ENCODE results near the gene MBTPS1.

MBTPS1 gene

DNA sequence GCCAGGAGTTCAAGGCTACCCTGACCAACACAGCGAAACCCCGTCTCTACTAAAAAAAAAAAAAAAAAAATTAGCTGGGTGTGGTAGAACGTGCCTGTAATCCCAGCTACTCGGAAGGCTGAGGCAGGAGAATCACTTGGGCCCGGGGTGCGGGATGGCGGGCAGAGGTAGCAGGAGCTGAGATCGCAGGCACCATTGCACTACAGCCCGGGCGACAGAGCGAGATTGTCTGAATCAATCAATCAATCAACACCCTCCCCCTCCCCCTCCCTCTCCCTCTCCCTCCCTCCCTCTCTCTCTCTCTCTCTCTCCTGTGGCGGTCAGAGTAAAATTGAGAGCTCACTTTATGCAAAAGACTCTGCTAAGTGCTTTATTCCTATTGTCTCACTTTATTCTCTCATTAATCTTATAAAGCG lies 27.1 kb upstream of the MBTPS1 start:
- Mint-ChIP-seq H3K36me3 (ENCODE audit: insufficient read depth) (peaks cover 16% of the 10 kb centered on the region), H3K4me3 (peak overlapping the region; percentile 98), H3K9me3 (no peaks in the 10 kb centered on the region), H3K27me3 (peaks cover 0 to 6% of the 10 kb centered on the region in 2 donors), H3K27ac (peak overlapping the region; percentile 88 to 97), H3K4me1 (ENCODE audit: low read depth in 2 of 2) (peaks cover 16 to 23% of the 10 kb centered on the region in 2 donors)
- no peak for ATAC-seq (replicated peaks)
- no peak for DNase-seq

DNA sequence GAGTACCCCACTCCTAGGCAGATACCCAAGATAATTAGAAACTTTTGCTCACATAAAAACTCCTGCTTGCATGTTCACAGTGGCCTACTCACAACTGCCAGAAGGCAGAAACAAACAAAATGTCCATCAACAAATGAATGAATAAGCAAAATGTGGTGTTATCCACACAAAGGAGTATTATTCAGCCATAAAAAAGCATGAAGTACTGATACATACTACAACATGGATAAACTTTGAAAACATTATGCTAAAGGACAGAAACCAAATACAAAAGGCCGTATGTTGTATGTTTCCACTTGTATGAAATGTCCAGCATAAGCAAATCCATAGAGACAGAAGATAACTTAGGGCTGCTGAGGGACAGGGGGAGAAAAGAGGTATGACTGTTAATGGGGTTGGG lies 26.3 kb upstream of the MBTPS1 start:
- Mint-ChIP-seq H3K27ac (no peak overlapping the region), H3K4me3 (peak overlapping the region in 1 of 2 donors; percentile 98), H3K36me3 (ENCODE audit: insufficient read depth) (peaks cover 16% of the 10 kb centered on the region), H3K4me1 (ENCODE audit: low read depth in 2 of 2) (peaks cover 16 to 24% of the 10 kb centered on the region in 2 donors), H3K27me3 (no peaks in the 10 kb centered on the region), H3K9me3 (no peaks in the 10 kb centered on the region)
- no peak for ATAC-seq (replicated peaks)
- DNase-seq = no peak

DNA sequence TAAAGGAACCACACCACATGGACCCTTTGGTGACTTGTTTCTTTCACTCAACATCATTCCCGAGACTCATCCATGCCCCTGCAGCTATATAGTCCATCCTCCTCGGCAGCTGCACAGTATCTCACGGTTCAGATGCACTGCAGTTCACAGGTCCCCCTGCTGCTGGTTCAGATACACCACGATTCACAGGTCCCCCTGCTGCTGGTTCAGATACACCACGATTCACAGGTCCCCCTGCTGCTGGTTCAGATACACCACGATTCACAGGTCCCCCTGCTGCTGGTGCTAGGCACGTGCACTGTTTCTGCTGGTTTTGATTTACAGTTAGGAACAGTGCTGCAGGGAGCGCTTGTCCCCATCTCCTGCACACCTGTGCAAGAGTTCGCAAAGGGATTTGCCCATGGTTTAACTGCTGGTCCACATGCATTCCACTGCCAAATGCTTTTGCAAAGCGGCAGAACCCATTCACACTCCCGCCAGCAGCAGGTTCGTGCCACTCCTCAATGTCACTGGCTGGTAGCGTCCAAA lies 24.5 kb upstream of the MBTPS1 start:
- Mint-ChIP-seq H3K27ac (no peak overlapping the region), H3K4me3 (no peak overlapping the region), H3K27me3 (no peaks in the 10 kb centered on the region), H3K9me3 (no peaks in the 10 kb centered on the region), H3K36me3 (ENCODE audit: insufficient read depth) (peaks cover 16% of the 10 kb centered on the region), H3K4me1 (ENCODE audit: low read depth in 2 of 2) (peaks cover 16 to 33% of the 10 kb centered on the region in 2 donors)
- ATAC-seq (replicated peaks) (no peak), DNase-seq (no peak)

DNA sequence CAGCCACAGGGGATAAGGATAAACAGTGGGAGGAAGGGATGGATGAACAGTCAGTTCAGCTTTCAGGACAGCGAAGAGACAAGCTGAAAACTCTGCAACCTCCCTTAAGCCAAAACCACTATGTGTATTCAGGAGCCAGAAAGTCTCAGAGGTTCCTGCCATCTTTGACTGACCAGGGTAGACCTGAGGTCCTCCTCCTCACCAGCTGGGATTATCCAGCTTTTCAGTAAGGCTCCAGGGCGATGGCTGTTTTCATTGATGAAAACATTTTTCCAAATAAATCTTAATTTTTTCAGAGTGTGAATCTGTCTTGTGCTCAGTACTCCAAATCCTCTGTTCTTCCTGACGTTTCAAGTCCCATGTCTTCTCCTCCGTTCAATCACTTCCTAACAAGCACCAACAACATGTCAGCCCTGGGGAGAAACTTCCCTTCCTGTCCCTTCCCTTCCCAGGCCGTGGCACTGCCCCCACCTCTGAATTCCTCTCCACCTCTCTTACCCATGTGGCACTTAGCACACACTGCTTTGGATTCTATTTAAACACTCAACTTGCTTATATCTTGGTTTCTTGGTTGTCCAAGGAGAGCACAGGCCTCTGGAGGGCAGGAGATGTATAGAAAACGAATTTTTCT lies 23.0 kb upstream of the MBTPS1 start:
- Mint-ChIP-seq H3K4me1 (ENCODE audit: low read depth in 2 of 2) (peaks cover 16 to 35% of the 10 kb centered on the region in 2 donors), H3K9me3 (no peaks in the 10 kb centered on the region), H3K27ac (no peak overlapping the region), H3K36me3 (ENCODE audit: insufficient read depth) (peaks cover 12% of the 10 kb centered on the region), H3K4me3 (no peak overlapping the region), H3K27me3 (no peaks in the 10 kb centered on the region)
- DNase-seq (no peak), ATAC-seq (replicated peaks) (no peak)

DNA sequence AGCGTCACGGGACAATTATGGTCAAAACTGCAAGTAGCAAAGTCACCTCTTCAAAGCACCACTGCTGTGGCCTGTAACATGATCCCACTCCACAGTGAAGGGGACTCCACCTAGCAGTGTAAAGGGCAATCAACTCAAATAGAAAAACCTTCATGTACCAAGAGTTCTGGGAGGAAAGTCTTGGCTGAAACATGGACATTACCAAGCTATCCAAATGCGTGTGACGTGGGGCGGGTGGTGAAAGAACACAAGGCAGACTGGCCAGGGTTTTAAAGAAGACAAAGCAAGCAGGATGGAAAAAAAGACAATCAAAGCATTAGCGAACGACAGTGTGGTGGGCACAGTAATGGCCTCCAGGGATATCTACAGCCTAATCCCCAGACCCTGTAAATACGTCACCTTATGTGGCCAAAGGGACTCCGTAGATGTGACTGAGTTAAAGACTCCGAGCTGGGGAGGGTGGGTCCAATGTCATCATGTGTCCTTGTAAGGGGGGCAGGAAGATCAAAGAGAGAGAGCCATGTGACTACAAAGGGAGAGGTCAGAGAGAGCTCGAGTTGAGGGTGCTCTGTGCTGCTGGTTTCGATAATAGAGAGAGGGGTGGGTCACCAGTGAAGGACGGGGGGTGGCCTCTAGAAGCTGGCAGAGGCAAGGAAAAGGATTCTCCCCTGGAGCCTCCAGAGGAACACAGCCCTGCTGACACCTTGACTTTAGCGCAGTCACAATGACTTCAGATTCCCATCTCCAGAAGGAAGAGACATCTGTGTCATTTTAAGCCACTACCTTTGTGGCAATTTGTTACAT lies 22.3 kb upstream of the MBTPS1 start:
- ATAC-seq (replicated peaks) (no peak), DNase-seq (no peak)
- H3K36me3 Mint-ChIP-seq (ENCODE audit: insufficient read depth) = peaks cover 6% of the 10 kb centered on the region
- H3K4me1 Mint-ChIP-seq (ENCODE audit: low read depth in 2 of 2) = peaks cover 10 to 30% of the 10 kb centered on the region in 2 donors
- H3K27me3 Mint-ChIP-seq = no peaks in the 10 kb centered on the region
- no peak overlapping the region for H3K4me3 Mint-ChIP-seq
- peak overlapping the region in 1 of 2 donors; percentile 52 for H3K27ac Mint-ChIP-seq
- no peaks in the 10 kb centered on the region for H3K9me3 Mint-ChIP-seq

DNA sequence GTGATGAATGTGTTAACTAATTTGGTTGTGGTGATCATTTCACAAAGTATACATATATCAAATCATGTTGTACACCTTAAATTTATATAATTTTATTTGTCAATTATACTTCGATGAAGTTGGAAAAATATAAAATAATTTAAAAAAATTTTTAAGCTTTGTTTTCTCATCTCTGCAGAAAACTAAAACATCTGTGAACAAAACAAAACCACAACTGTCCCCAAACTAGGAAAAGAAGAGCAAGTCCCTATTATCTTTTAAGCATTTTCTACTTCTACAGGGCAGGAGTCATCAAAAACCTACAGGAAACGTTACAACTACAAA lies 21.7 kb upstream of the MBTPS1 start:
- Mint-ChIP-seq H3K27me3 (no peaks in the 10 kb centered on the region), H3K27ac (peak overlapping the region in 1 of 2 donors; percentile 52), H3K4me3 (no peak overlapping the region), H3K9me3 (no peaks in the 10 kb centered on the region), H3K4me1 (ENCODE audit: low read depth in 2 of 2) (peaks cover 6 to 29% of the 10 kb centered on the region in 2 donors), H3K36me3 (ENCODE audit: insufficient read depth) (peaks cover 6% of the 10 kb centered on the region)
- no peak for DNase-seq
- no peak for ATAC-seq (replicated peaks)

DNA sequence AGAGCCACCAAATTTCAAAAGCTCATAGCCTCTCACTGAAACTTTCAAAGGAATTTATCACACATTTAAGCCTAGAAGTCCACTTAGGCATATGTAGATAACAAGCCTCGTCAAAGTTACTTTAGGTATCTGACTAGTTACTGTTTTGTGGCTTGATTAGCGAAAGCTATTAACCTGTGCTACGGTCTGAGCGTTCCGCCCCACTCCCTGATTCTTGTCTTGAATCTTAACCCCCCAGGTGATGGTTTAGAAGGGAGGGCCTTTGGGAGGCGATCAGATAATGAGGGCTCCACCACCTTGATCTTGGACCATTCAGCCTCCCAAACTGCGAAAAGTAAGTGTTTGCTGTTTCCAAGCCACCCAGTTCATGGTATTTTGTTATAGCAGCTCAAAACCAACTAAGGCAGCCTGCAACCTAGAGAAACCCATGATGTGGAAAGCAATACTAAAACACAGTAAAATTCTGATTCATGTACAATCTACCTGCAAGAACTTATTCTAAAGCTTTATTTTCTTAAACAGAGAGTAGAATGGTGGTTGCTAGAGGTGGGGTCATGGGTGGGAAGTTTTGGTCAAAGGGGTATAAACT lies 21.1 kb upstream of the MBTPS1 start:
- Mint-ChIP-seq H3K27ac (no peak overlapping the region), H3K36me3 (ENCODE audit: insufficient read depth) (peaks cover 6% of the 10 kb centered on the region), H3K4me3 (no peak overlapping the region), H3K27me3 (no peaks in the 10 kb centered on the region), H3K9me3 (no peaks in the 10 kb centered on the region), H3K4me1 (ENCODE audit: low read depth in 2 of 2) (peaks cover under 1 to 27% of the 10 kb centered on the region in 2 donors)
- ATAC-seq (replicated peaks) = no peak
- DNase-seq = no peak

DNA sequence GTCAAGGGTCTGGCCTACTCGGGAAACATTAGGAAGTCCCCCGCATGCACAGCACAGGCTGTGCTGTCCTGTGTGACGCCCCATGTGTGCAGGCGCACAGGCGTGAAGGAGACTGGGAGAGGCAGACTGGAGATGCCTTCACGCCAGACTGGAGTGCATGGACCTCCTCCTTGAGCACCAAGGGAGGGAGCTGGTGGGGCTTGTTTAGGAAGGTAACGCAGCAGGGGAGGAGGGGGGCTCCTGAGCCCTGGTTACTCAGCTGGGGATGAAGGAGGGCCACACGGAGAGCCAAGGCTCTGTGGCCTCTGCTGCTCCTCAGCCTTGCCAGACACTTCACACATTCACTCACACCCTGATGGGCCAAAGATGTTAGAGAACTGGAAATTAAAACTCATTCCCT lies 20.5 kb upstream of the MBTPS1 start:
- no peak overlapping the region for H3K27ac Mint-ChIP-seq
- no peaks in the 10 kb centered on the region for H3K9me3 Mint-ChIP-seq
- DNase-seq (no peak), ATAC-seq (replicated peaks) (no peak)
- peaks cover 0 to 27% of the 10 kb centered on the region in 2 donors for H3K4me1 Mint-ChIP-seq (ENCODE audit: low read depth in 2 of 2)
- H3K27me3 Mint-ChIP-seq = no peaks in the 10 kb centered on the region
- H3K36me3 Mint-ChIP-seq (ENCODE audit: insufficient read depth) = peaks cover 6% of the 10 kb centered on the region
- no peak overlapping the region for H3K4me3 Mint-ChIP-seq

DNA sequence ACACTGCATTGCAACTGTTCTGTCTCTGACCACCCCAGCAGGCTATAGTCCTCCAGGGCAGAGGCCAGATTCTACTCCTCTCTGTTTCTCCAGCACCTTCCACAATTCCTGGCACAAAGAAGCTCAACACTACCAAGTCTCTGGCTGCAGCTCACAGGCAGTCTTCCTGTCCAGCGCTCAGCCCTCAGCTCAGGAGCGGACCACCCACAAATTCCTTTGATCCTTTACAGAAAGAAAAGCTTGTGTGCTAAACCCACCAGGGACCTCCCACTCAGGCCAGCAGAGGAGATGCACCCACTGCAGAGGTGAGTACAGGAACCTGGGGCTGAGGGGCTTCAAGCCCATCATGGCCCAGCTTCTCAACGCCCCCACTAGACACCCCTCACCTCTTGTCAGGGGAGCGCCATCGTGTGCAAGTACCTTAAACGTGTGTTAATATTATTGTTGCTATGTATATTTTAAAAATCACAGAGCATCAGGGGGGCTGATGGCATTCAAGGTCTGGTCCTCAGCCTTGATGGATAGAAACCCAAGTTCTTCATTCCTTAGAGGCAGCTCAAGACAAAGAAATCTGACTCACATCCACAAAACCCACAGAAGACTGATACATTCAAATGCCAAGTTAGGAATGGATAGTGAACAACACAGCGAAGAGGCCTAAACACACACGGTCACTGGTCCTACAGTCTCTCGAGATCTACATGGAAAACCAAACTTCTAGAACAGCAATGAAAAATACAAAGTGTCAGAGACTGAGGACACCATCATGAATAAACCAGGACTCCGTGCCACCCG lies 19.8 kb upstream of the MBTPS1 start:
- no peak overlapping the region for H3K4me3 Mint-ChIP-seq

DNA sequence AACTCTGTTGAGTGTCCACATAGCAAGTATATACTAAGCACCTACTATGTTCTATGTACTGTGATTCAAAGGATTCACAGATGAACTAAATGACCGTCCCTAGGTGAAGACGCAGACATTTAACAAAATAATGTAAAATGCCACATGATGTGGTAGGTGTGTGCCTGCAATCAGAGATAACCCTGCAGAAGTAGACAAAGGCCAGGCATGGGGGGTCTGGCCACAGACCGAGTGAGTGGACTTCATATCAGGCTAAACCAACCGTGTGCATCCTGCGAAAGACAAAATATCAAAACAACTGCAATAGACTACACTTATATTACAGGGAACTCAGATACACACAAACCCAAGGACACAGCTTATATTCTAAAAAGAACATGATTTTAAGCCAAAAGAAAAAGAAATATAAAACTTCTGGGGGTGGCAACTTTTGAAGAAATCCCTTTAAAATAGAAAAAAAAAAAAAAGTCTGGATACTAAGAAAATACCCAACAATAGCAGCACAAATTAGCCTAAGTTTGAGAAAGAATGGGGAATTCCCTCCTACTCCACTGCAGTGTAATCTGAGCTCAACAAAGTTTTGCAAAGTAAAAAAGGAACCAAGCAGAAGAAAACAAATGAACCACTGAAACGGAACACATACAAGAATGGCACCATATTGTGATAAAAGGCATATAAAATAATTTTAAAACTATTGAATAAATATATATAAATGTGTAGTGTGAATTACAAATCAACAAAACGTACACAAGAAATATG lies 16.0 kb upstream of the MBTPS1 start:
- H3K27ac Mint-ChIP-seq = no peak overlapping the region
- ATAC-seq (replicated peaks) = no peak
- H3K4me1 Mint-ChIP-seq (ENCODE audit: low read depth in 2 of 2) = peaks cover 0 to 13% of the 10 kb centered on the region in 2 donors
- H3K4me3 Mint-ChIP-seq = no peak overlapping the region
- peaks cover 8% of the 10 kb centered on the region for H3K36me3 Mint-ChIP-seq (ENCODE audit: insufficient read depth)
- no peak for DNase-seq
- H3K9me3 Mint-ChIP-seq = no peaks in the 10 kb centered on the region
- no peaks in the 10 kb centered on the region for H3K27me3 Mint-ChIP-seq

More for the DNA sequence above, 19.8 kb upstream of the MBTPS1 start:
- H3K36me3 Mint-ChIP-seq (ENCODE audit: insufficient read depth) = peaks cover 6% of the 10 kb centered on the region
- DNase-seq (no peak), ATAC-seq (replicated peaks) (no peak)
- H3K4me1 Mint-ChIP-seq (ENCODE audit: low read depth in 2 of 2) = peaks cover 0 to 24% of the 10 kb centered on the region in 2 donors
- H3K27ac Mint-ChIP-seq = peak overlapping the region in 1 of 2 donors; percentile 82
- H3K27me3 Mint-ChIP-seq = no peaks in the 10 kb centered on the region
- H3K9me3 Mint-ChIP-seq = no peaks in the 10 kb centered on the region

DNA sequence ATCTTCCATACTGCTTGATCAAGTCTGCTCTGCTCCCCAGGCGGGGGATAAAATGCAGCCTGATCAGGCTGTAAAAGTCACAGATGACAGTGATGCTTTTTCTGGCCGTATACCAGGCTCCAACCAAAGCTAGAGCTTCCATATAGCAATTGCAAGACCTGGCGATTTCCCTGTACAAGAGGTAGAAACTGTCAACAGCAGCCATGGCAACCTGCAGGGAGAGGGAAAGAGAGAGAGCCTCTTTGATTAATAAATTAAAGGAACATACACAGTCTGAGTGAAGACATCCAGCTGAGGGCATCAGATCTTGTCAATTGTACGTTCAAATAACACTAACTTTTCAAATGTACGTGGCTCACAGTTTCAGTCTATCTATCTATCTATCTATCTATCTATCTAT lies 14.4 kb upstream of the MBTPS1 start:
- ATAC-seq (replicated peaks) = no peak
- Mint-ChIP-seq H3K4me3 (no peak overlapping the region), H3K36me3 (ENCODE audit: insufficient read depth) (peaks cover 11% of the 10 kb centered on the region), H3K9me3 (no peaks in the 10 kb centered on the region), H3K27ac (no peak overlapping the region), H3K4me1 (ENCODE audit: low read depth in 2 of 2) (peaks cover 0 to 3% of the 10 kb centered on the region in 2 donors), H3K27me3 (no peaks in the 10 kb centered on the region)
- no peak for DNase-seq

DNA sequence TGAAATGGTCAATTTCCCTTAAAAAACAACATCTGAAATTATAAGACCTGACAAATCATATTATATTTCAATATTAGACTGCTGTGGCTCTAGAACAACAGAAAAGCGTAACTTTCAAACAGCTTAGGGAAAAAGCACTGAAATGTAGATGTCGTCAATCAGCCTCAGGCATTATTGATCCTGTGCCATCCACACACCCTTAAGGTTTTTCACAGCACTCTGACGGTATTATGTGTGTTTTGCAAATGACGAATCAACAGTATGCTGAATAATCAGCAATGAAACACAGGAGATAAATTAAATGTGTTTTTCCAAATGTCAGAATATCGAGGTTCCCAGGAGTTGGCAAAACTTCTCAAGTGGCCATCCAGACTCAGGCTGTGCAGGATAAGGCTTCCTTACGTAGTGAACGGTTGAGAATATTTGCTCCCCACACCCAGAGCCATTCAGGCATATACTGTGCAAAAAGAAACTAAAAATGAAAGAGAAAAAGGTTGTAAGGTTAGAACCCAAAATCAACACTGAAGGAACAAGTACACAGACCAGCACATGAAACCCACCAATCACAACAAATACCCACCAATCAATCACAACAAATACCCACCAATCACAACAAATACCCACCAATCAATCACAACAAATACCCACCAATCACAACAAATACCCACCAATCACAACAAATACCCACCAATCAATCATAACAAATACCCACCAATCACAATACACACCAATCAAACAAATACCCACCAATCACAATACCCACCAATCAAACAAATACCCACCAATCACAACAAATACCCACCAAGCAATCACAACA lies 7.7 kb upstream of the MBTPS1 start:
- H3K27me3 Mint-ChIP-seq = no peaks in the 10 kb centered on the region
- no peak for DNase-seq
- H3K27ac Mint-ChIP-seq = no peak overlapping the region
- no peak overlapping the region for H3K4me3 Mint-ChIP-seq
- H3K36me3 Mint-ChIP-seq (ENCODE audit: insufficient read depth) = peaks cover 7% of the 10 kb centered on the region
- no peak for ATAC-seq (replicated peaks)
- H3K4me1 Mint-ChIP-seq (ENCODE audit: low read depth in 2 of 2) = no peaks in the 10 kb centered on the region
- no peaks in the 10 kb centered on the region for H3K9me3 Mint-ChIP-seq
